HEK293 (cell line): Measurements from ENCODE around the gene DSCAML1.

Experiments
- CTCF ChIA-PET: fragments of 350-600 bp; formaldehyde crosslinking; extraction: SDS; loops from one replicate; lab custom pipeline; 2021; ENCODE audit warnings: antibody characterized with exemption; lab: Yijun Ruan, JAX
- POLR2A ChIA-PET: fragments of 300-600 bp; formaldehyde crosslinking; extraction: SDS; loops from one replicate; lab custom pipeline; 2020; ENCODE audit warnings: antibody characterized with exemption, inconsistent platforms; lab: Yijun Ruan, JAX
- H3K27ac ChIP-seq: fragments of 200-500 bp; sonication (Bioruptor generic); 2 replicates; pipeline ENCODE4 v1.5.1; 2014; ENCODE audit warnings: low read depth, low read length, control low read depth, inconsistent platforms; ENCODE audit errors: extremely low read depth
- H3K36me3 ChIP-seq, 2 experiments: fragments of 200-500 bp in 1 of 2; sonication (Bioruptor generic) in 1 of 2; 1 replicate in 1 of 2; 2 replicates in 1 of 2; pipeline ENCODE4 v1.5.1; 2014 to 2017; ENCODE audit warnings: inconsistent platforms in 2 of 2, low read length in 2 of 2; ENCODE audit not compliant: control insufficient read depth in 2 of 2, insufficient read depth in 1 of 2
- H3K4me1 ChIP-seq: fragments of 200-500 bp; sonication (Bioruptor generic); 2 replicates; pipeline ENCODE4 v1.5.1; 2014; ENCODE audit warnings: mild to moderate bottlenecking, low read length, inconsistent platforms; ENCODE audit not compliant: control insufficient read depth, insufficient read depth
- H3K4me3 ChIP-seq: 2 replicates; pipeline ENCODE4 v1.5.1; 2011; ENCODE audit warnings: low read depth, mild to moderate bottlenecking, control low read depth, low read length, moderate library complexity
- H3K9me3 ChIP-seq: fragments of 200-500 bp; sonication (Bioruptor generic); 2 replicates; pipeline ENCODE4 v1.5.1; 2014; ENCODE audit warnings: low read depth, low read length, inconsistent platforms; ENCODE audit not compliant: control insufficient read depth, insufficient read depth
- BCL6B ChIP-seq: fragments of 450-650 bp; formaldehyde crosslinking; IDR thresholded peaks from 2 replicates; pipeline ENCODE4 v1.5.1; 2017; ENCODE audit warnings: missing biosample characterization, missing genetic modification characterization
- SCRT1 ChIP-seq: fragments of 450-650 bp; formaldehyde crosslinking; IDR thresholded peaks from 2 replicates; pipeline ENCODE4 v1.5.1; 2016; ENCODE audit warnings: missing biosample characterization, missing genetic modification characterization, borderline replicate concordance
- SP7 ChIP-seq: fragments of 450-650 bp; formaldehyde crosslinking; IDR thresholded peaks from 2 replicates; pipeline ENCODE4 v1.5.1; 2016; ENCODE audit warnings: missing biosample characterization, missing genetic modification characterization
- TCF7L2 ChIP-seq: IDR thresholded peaks from 2 replicates; pipeline ENCODE4 v1.6.1; 2011; ENCODE audit warnings: low read depth, mild to moderate bottlenecking, inconsistent platforms, low read length, moderate library complexity, borderline replicate concordance
- ZFP37 ChIP-seq: fragments of 450-650 bp; formaldehyde crosslinking; IDR thresholded peaks from 2 replicates; pipeline ENCODE4 v1.5.1; 2016; ENCODE audit warnings: missing biosample characterization, missing genetic modification characterization
- ZNF155 ChIP-seq: fragments of 450-650 bp; formaldehyde crosslinking; IDR thresholded peaks from 2 replicates; pipeline ENCODE4 v1.5.1; 2016; ENCODE audit warnings: missing biosample characterization, missing genetic modification characterization
- ZNF280C ChIP-seq: fragments of 450-650 bp; formaldehyde crosslinking; IDR thresholded peaks from 2 replicates; pipeline ENCODE4 v1.5.1; 2016; ENCODE audit warnings: missing biosample characterization, missing genetic modification characterization
- ZNF362 ChIP-seq: fragments of 450-650 bp; formaldehyde crosslinking; IDR thresholded peaks from 2 replicates; pipeline ENCODE4 v1.5.1; 2016; ENCODE audit warnings: missing biosample characterization, missing genetic modification characterization
- ZNF423 ChIP-seq: fragments of 450-650 bp; formaldehyde crosslinking; IDR thresholded peaks from 2 replicates; pipeline ENCODE4 v1.5.1; 2016; ENCODE audit warnings: missing biosample characterization, missing genetic modification characterization
- ZNF426 ChIP-seq: fragments of 450-650 bp; formaldehyde crosslinking; IDR thresholded peaks from 2 replicates; pipeline ENCODE4 v1.5.1; 2017; ENCODE audit warnings: missing biosample characterization, missing genetic modification characterization, mild to moderate bottlenecking, inconsistent platforms, moderate library complexity
- ZNF488 ChIP-seq: fragments of 450-650 bp; formaldehyde crosslinking; IDR thresholded peaks from 2 replicates; pipeline ENCODE4 v1.5.1; 2016; ENCODE audit warnings: missing biosample characterization, missing genetic modification characterization
- ZNF501 ChIP-seq: fragments of 450-650 bp; formaldehyde crosslinking; IDR thresholded peaks from 2 replicates; pipeline ENCODE4 v1.5.1; 2016; ENCODE audit warnings: missing biosample characterization, missing genetic modification characterization
- ZNF518A ChIP-seq: fragments of 450-650 bp; formaldehyde crosslinking; conservative IDR thresholded peaks from 2 replicates; pipeline ENCODE4 v1.5.1; 2016; ENCODE audit warnings: low read depth, missing biosample characterization, missing genetic modification characterization
- ZNF571 ChIP-seq: fragments of 450-650 bp; formaldehyde crosslinking; IDR thresholded peaks from 2 replicates; pipeline ENCODE4 v1.5.0; 2017; ENCODE audit warnings: missing biosample characterization, missing genetic modification characterization
- ZNF624 ChIP-seq: fragments of 450-650 bp; formaldehyde crosslinking; IDR thresholded peaks from 2 replicates; pipeline ENCODE4 v1.5.1; 2017; ENCODE audit warnings: missing biosample characterization, missing genetic modification characterization
- ZNF626 ChIP-seq: fragments of 450-650 bp; sonication (Bioruptor Pico); formaldehyde crosslinking; IDR thresholded peaks from 2 replicates; pipeline ENCODE4 v1.5.1; 2018; ENCODE audit warnings: missing biosample characterization, missing genetic modification characterization, inconsistent platforms
- ZNF776 ChIP-seq: fragments of 450-650 bp; formaldehyde crosslinking; IDR thresholded peaks from 2 replicates; pipeline ENCODE4 v1.5.0; 2017; ENCODE audit warnings: missing biosample characterization, missing genetic modification characterization, borderline replicate concordance

Gene DSCAML1

GRCh38 chr11:117471776-117472175 lies 325.2 kb downstream of the DSCAML1 start:
- H3K36me3 ChIP-seq, result no peaks in the 10 kb centered on the region
- TF ChIP-seq ZNF624 (tag by site-specific recombination) (no peak), ZNF776 (no peak), ZNF426 (tag by site-specific recombination) (no peak), SCRT1 (tag by site-specific recombination) (no peak), ZNF626 (tag by site-specific recombination) (no peak), ZFP37 (tag by site-specific recombination) (no peak), SP7 (tag by site-specific recombination) (no peak), BCL6B (tag by site-specific recombination) (no peak), ZNF155 (no peak), TCF7L2 (no peak), ZNF280C (no peak), ZNF518A (tag by site-specific recombination) (no peak), ZNF488 (tag by site-specific recombination) (no peak), ZNF571 (tag by site-specific recombination) (no peak), ZNF362 (tag by site-specific recombination) (no peak), ZNF501 (no peak), ZNF423 (no peak)
- TF ChIP-seq, all 188 proteins: peak for 0
- no peaks in the 10 kb centered on the region for H3K9me3 ChIP-seq
- no peaks in the 10 kb centered on the region for H3K4me1 ChIP-seq
- CTCF ChIA-PET, result interaction anchor here (1.3 kb wide), 1 partner anchor 46 kb away, joined by 4 read pairs; no protein-coding TSS in a partner anchor
- H3K4me3 ChIP-seq, result no peak overlapping the region
- H3K27ac ChIP-seq, result no peak overlapping the region
- POLR2A ChIA-PET, result no interaction called here
